GM23338 (cell line): ENCODE measurements around the gene UCK1. TPM values are rescaled to one million over a fixed set of nuclear protein-coding genes. Genes with fewer than 3 reads are reported as not detected.

Experiments used
- CREB1 ChIP-seq: fragments of 250-450 bp; sonication (Bioruptor Pico); IDR thresholded peaks from 2 replicates; pipeline ENCODE4 v1.5.0; 2020; ENCODE audit warnings: low read depth, mild to moderate bottlenecking, moderate library complexity
- EZH2 ChIP-seq: fragments of 200-600 bp; sonication (generic); IDR thresholded peaks from one replicate; pipeline ENCODE4 v1.8.0; 2017; ENCODE audit warnings: antibody characterized with exemption, mild to moderate bottlenecking, low read depth; ENCODE audit not compliant: unreplicated experiment
- EZH2phosphoT487 ChIP-seq: fragments of 200-600 bp; sonication (generic); IDR thresholded peaks from one replicate; pipeline ENCODE4 v1.8.1; 2018; ENCODE audit warnings: antibody characterized with exemption; ENCODE audit not compliant: unreplicated experiment
- JUNB ChIP-seq: IDR thresholded peaks from one replicate; pipeline ENCODE4 v1.6.1; 2016; ENCODE audit warnings: antibody characterized with exemption; ENCODE audit not compliant: unreplicated experiment
- NANOG ChIP-seq: IDR thresholded peaks from 2 replicates; pipeline ENCODE4 v1.6.1; 2016; ENCODE audit warnings: antibody characterized with exemption, borderline replicate concordance
- POLR2AphosphoS5 ChIP-seq: IDR thresholded peaks from 2 replicates; pipeline ENCODE4 v1.6.1; 2016; ENCODE audit warnings: antibody characterized with exemption, low read depth
- REST ChIP-seq: IDR thresholded peaks from one replicate; pipeline ENCODE4 v1.6.1; 2018; ENCODE audit warnings: antibody characterized with exemption; ENCODE audit not compliant: unreplicated experiment
- STAT1 ChIP-seq: IDR thresholded peaks from one replicate; pipeline ENCODE4 v1.6.1; 2016; ENCODE audit warnings: antibody characterized with exemption; ENCODE audit not compliant: unreplicated experiment
- ZNF114 ChIP-seq: fragments of 250-450 bp; sonication (Bioruptor Pico); IDR thresholded peaks from 2 replicates; pipeline ENCODE4 v1.5.0; 2020; ENCODE audit warnings: mild to moderate bottlenecking, moderate library complexity
- ZNF331 ChIP-seq: fragments of 250-450 bp; sonication (Bioruptor Pico); IDR thresholded peaks from 2 replicates; pipeline ENCODE4 v1.5.0; 2020; ENCODE audit warnings: low read depth, mild to moderate bottlenecking, moderate library complexity
- ZNF462 ChIP-seq: fragments of 250-450 bp; sonication (Bioruptor Pico); IDR thresholded peaks from 2 replicates; pipeline ENCODE4 v1.5.0; 2020; ENCODE audit warnings: mild to moderate bottlenecking, moderate library complexity
- polyA plus RNA-seq: library from polyadenylated mRNA; unstranded; fragments of >200 nt; fragmentation: Nextera tagmentation; extraction: Ambion mirVana; gene quantifications from 2 replicates; pipeline ENCODE4 v1.2.1, GENCODE V29; 2016
- total RNA-seq: library from RNA; depleted of rRNA; stranded (reverse); fragments of >200 nt; shearing (Covaris generic); gene quantifications from 2 replicates; pipeline ENCODE4 v1.2.3, GENCODE V29; 2014
- TF ChIP-seq, protein P1 (sequence below): IDR thresholded peaks from 2 replicates; pipeline ENCODE4 v1.6.1; 2016; ENCODE audit warnings: antibody characterized with exemption

UCK1 gene
- total and polyA plus RNA-seq, 2 experiments from 2014 or later, result 23.4 to 35.9 TPM

DNA sequence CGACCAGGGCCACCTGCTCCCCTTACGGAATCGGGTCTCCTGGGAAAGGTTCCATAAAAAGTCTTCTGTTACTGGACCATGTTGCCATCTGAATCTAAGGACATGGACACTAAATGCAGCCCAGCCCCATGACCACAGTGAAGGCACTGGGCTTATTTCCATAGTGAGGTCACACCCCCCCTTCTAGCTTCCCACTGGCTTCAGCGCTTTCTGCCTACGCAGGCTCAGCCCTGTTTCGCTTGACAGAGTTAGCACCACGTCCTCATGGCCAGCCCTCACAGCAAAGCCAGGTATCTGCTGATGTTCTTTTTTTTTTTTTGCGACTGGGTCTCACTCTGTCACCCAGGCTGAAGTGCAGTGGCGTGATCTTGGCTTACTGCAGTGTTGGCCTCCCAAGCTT, 14.1 kb downstream of the UCK1 start (continued):
- no peak for TF ChIP-seq ZNF462
- no peak for TF ChIP-seq REST
- TF ChIP-seq ZNF114 (CRISPR knock-in tag), result no peak
- TF ChIP-seq, protein P1, sequence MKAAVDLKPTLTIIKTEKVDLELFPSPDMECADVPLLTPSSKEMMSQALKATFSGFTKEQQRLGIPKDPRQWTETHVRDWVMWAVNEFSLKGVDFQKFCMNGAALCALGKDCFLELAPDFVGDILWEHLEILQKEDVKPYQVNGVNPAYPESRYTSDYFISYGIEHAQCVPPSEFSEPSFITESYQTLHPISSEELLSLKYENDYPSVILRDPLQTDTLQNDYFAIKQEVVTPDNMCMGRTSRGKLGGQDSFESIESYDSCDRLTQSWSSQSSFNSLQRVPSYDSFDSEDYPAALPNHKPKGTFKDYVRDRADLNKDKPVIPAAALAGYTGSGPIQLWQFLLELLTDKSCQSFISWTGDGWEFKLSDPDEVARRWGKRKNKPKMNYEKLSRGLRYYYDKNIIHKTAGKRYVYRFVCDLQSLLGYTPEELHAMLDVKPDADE, result no peak
- TF ChIP-seq EZH2, result no peak
- TF ChIP-seq JUNB, result no peak
- no peak for TF ChIP-seq ZNF331
- TF ChIP-seq CREB1 (CRISPR knock-in tag), result no peak
- TF ChIP-seq EZH2phosphoT487, result no peak
- TF ChIP-seq POLR2AphosphoS5, result no peak
- TF ChIP-seq NANOG, result no peak
- no peak for TF ChIP-seq STAT1
